Measurements from ENCODE around the gene HACD3. TPM values are rescaled to one million over a fixed set of nuclear protein-coding genes. Genes with fewer than 3 reads are reported as not detected.

Gene HACD3
- total and polyA plus RNA-seq, 2 of the 13 experiments (the other 11 are each of a cell fraction or from before 2014, with no cell fraction given): 73.6 to 161 TPM

- TF ChIP-seq MLXIP (CRISPR knock-in tag; IDR thresholded peaks at IDR 0.05; ENCODE audit: borderline replicate concordance) (0 out of 2 replicates have a peak, but pooled peaks have one; percentile 20), ZNF576 (CRISPR knock-in tag; IDR thresholded peaks at IDR 0.05) (no peak), PCBP2 (optimal IDR thresholded peaks at IDR 0.05; ENCODE audit: low read depth, low read length, poor library complexity, severe bottlenecking) (no peak), ZBTB21 (CRISPR knock-in tag; IDR thresholded peaks at IDR 0.05) (no peak), CREM (IDR thresholded peaks at IDR 0.05) (peak; percentile 71), CREM (CRISPR knock-in tag; IDR thresholded peaks at IDR 0.05) (peak; percentile 23; the same call in 1 of the 2 replicates), KDM1A (CRISPR knock-in tag; IDR thresholded peaks at IDR 0.05) (peak; percentile 76; the same call in 1 of the 2 replicates), HNF4A (CRISPR knock-in tag; IDR thresholded peaks at IDR 0.05) (peak; percentile 61), ZMAT5 (CRISPR knock-in tag; IDR thresholded peaks at IDR 0.05; ENCODE audit: borderline replicate concordance, low read depth) (no peak), ZNF550 (CRISPR knock-in tag; IDR thresholded peaks at IDR 0.05; ENCODE audit: borderline replicate concordance) (no peak), ZNF557 (CRISPR knock-in tag; IDR thresholded peaks at IDR 0.05) (peak; percentile 91), AGO1 (IDR thresholded peaks at IDR 0.05; ENCODE audit: low read depth, low read length, poor library complexity, severe bottlenecking) (peak; percentile 63), SAFB2 (CRISPR knock-in tag; IDR thresholded peaks at IDR 0.05; ENCODE audit: borderline replicate concordance, low read depth) (no peak), GABPB1 (CRISPR knock-in tag; IDR thresholded peaks at IDR 0.05) (peak; percentile 99), SIN3B (IDR thresholded peaks at IDR 0.05; ENCODE audit: low read length) (peak; percentile 86), REXO4 (CRISPR knock-in tag; IDR thresholded peaks at IDR 0.05; ENCODE audit: borderline replicate concordance) (no peak), MTA3 (CRISPR knock-in tag; IDR thresholded peaks at IDR 0.05) (no peak), ZNF574 (CRISPR knock-in tag; IDR thresholded peaks at IDR 0.05) (peak; percentile 96), SSRP1 (CRISPR knock-in tag; IDR thresholded peaks at IDR 0.05) (no peak), XBP1 (CRISPR knock-in tag; IDR thresholded peaks at IDR 0.05) (no peak), ASH2L (IDR thresholded peaks at IDR 0.05; ENCODE audit: insufficient read length, low read depth, low read length) (peak; percentile 97), ZNF737 (CRISPR knock-in tag; IDR thresholded peaks at IDR 0.05; ENCODE audit: borderline replicate concordance) (no peak), POLR2G (IDR thresholded peaks at IDR 0.05; ENCODE audit: low read depth, low read length) (peak; percentile 96), CBX1 (IDR thresholded peaks at IDR 0.05; ENCODE audit: low read depth) (peak; percentile 95), EEA1 (CRISPR knock-in tag; IDR thresholded peaks at IDR 0.05; ENCODE audit: borderline replicate concordance) (0 out of 2 replicates have a peak, but pooled peaks have one; percentile 51)
These were observed 80.8 kb downstream of the HACD3 start, which contains the start of gene INTS14 (continued) for GRCh38 chr15:65610871-65611718.

Measured in HepG2 (cell line).